GM18498 (cell line): ENCODE data around the gene JUP.
A peak's percentile ranks its signal among the peaks of the same experiment; 100 is the strongest.

Source experiments
- ATAC-seq: cut with Tn5 transposase; IDR thresholded peaks from one replicate; pipeline ENCODE4 v1.9.1; 2021; ENCODE audit warnings: mild to moderate bottlenecking, moderate library complexity; ENCODE audit not compliant: unreplicated experiment

JUP gene

GRCh38 chr17:41810659-41811548, 24.4 kb upstream of the JUP start:
- ATAC-seq, result peak; percentile 27

GRCh38 chr17:41806685-41807445, 20.4 kb upstream of the JUP start:
- ATAC-seq, result no peak

DNA sequence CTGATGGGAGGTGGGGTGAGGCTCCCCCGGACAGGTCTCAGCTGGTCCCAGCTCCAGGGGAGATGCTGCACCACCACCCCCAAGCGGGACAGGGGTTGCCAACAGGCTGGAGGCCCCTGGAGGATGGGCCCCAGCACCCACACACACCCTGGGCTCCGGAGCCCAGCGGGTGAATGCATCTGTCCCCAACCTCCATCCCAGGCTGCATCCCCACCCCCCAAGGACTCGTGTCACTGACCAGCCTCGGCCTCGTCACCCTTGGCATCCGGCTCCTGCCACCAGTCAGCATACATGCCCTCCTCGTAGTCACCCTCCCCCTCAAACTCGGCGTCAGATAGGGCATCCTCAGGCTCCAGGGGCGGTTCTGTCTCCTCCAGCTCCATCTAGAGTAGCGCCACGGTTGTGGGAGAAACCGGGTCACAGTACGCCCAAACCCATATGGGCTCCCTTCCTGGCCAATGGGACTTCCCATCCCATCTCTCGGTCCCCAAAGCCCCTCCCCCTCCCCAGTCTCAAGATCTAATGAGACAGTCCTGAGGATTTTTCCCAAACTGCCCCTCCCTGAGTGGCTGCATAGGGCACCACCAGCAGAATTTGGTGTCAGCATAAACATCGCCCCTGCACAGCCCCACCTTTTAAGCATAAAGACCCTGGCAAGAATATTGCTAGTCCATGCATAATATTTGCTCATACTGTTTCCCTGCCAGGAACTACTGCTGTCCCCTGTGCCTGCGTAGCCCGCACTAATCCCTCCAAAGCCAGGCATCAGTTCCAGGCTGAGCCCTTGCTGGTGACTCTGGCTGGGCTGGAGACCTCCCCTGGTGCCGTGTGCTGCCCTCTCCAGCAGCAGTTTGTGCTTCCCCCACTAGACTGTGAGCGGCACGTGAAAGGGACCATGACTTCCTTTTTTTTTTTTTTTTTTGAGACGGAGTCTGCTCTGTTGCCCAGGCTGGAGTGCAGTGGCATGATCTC, 16.8 kb upstream of the JUP start:
- ATAC-seq, result no peak

DNA sequence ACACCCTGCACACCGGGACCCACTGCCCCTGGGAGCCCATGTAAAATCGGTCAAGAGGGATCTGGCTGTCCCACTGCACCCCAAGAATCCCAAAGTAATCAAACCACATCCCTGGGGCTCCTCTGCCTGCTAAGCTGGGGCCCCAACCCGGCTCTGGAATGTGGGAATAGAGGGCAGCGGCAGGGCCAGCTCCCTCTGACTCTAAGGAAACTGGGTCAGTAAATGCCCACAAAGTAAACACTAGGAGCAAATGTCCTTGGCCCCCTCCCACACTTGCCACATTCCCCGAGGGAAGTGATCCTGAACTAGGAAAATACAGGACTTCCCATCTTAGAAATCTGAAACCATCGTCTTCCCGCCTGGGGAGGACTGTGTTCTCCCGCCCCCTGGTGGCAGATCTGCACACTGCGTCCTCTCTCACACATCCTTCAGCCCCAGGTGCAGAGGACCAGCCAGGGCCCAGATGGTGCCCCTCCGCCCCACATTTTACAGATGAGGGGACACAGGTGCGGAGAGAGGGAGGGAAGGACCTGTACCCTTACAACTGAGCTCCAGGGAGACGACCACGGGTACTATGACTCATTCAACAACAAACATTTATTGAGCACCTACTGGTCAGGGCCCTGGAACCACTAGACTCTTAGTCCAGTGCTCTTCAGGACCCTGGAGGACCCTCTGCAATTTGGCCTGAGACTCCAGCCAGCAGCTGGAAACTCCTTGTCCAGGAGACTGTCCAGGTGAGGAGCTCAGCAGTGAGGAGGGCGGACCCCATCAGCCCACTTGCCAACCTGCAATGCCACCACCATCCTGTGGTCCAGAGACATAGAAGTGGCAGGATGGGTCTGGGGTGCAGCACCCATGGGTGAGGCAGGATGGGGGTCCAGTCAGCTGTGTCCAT, 15.1 kb upstream of the JUP start:
- no peak for ATAC-seq

DNA sequence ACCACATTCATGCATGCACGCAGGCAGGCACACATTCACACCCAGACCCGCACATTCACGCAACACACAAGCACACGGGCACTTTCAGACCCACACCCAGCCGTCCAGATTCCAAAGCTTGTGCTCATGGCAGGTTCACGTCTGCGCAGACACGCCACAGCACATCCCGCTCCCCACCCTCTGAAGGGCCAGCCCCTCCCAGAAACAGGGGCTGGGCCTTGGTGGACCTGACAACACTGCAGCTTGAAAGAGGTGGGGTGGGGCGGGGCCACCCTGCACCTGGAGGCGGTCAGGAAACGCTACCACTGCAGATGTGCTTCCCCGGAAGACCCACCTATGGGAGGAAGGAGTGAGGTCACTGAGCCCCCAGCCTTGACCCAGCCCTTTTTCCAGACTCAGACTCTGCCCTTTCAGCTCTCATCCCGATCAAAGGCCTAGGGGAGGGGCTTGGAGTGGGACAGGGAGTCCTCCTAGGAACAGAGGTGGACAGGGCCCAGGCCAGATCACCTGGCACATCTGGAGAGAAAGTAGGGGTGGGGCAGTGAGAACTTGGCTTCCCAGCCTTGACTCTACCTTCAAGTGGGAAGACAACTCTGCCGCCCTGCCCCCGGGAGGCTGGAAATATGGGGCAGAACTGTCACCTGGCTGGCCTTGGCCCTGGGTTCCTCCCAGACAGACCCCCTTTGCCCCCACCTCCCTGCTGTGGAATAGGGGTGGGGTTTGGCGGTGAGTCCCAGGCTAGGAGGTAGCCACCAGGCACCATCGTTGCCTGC, 14.3 kb upstream of the JUP start:
- no peak for ATAC-seq

DNA sequence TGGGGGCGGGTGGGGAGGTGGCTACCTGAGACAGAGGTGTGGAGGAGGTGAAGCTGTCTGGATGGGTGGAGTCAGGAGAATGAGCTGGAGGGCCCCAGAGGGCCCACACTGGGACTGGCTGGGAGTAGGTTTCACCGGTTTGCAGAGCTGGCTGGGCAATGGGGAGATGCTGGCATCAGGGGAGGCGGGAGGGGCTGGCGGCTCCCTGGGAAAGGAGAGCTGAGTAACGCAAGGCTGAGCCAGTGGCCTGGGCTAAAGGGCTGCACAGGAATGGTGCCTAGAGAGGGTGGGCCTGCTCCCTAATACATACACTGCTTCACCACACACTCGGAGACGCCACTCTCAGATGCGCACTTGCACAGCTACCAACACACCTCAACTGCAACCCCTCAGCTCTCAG, 12.9 kb upstream of the JUP start:
- no peak for ATAC-seq

DNA sequence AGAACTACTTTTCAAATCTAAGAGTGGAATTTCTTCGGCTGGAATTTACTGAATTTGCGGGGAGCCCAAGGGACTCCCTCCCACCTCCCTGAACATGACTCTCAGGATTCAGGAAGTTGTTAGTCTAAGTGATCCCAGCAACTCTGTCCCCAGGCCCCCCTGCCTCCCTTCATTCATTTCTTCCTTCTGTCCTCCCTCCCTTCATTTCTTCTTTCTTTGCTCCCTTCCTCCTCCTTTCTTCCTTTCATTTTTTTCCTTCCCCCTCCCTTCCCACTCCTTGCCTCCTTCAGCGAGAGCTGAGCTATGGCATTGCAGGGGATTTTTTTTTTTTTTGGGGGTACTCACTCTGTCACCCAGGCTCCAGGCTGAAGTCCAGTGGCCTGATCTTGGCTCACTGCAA, 10.9 kb upstream of the JUP start:
- ATAC-seq, result no peak

DNA sequence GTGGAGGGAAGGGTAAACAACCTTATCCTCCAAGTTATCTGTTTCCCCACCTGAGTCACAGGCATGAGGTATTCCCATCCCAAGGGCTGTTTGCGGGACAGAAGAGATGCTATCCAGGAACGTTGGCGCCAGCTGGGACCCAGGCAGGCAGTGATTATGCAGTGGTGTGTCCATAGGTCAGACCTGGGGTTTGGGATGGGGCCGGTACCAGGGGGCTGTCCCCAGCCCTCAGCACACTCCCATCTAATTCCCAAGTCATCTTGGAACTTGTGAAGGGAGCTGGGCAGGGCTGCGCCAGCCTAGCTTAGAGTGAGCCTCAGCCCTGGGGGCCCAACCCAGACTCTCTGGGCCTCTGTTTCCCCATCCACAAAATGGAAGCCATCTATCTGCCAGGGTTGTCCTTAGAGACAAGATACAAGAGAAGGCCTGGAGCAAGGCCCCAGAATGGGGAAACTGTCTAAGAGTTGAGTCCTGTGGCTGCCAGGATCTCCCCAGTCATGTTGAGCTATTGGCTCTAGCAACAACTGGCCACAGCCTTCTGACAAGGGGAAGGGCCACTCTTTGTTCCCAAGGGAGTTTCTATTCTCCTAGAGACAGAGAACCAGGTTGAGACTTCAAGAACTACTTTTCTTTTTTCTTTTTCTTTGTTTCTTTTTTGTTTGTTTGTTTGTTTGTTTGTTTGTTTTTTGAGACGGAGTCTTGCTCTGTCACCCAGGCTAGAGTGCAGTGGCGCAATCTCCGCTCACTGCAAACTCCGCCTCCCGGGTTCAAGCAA, 9.8 kb upstream of the JUP start:
- ATAC-seq, result no peak

DNA sequence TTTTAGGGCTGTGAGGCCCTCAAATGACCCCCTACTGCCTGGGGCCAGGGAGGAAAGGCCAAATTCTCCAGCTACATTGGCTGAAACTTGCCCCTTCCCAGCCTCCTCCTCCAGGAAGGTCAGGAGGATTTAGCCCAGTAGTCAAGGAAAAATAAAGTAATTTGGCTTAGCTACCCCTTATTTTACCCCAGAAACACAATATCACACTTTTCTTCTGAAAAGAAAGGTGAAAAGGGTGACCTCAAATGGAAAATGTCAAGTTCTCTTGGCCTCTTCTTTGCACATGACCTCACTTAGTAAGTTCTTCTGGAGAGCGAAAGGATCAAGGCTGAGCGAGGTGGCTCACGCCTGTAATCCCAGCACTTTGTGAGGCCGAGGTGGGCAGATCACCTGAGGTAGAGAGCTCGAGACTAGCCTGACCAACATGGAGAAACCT, 8.0 kb upstream of the JUP start:
- ATAC-seq, result no peak

DNA sequence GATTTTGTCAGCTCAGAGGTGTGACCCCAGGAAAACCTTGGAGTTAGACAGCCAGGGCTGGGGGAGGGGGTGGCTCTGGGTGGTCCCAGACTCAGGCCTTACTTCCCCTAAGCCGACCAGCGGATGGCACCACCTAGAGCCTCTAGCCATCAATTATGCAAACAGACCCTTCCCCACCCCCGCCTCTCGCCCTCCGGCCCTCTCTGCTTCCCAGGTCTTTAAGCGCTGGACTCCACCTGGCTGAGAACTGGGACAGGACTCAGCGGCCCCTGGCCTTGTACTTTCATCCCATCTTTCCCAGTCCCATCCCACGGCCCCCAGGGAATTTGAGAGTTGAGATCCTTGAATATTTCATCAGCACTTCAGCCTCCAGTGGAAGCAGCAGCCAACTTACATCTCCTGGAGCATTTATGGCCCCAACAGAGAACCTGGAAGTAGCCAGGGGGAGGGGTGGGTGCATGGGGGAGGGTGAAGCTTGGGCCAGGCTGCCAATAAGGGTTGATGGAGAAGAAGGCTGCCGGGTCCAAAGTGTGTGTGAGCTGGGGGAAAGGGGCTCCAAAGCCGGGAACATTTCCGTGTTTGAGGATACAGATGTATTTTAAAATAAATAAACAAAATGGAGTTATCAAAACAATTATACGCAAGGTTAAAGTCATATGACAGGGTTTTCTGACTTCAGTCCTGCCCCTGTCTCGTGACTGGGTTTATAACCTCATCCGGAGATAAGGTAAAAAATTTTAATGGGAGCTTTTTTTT, 7.5 kb upstream of the JUP start:
- ATAC-seq, result no peak

- ATAC-seq, result no peak
Observed at GRCh38 chr17:41792845-41793783, 6.6 kb upstream of the JUP start.

DNA sequence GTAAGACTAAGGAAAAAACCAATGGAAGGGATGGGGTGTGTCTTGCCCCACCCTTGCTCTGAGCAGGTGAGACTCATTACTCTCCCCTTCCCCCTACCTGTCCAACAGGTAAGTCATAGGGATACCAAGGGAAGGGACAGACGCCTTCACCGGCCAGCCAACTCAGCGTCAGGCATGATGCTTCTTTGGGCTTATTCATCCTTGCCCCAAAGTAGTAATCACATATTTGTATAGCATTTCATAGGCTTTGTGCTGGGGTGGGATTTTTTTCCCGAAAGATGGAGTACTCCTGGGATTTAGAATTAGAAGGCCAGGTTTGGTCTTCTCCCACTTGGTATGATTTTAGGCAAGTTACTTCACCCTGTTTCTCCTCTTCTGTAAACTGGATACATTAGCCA, 509 bp upstream of the JUP start:
- no peak for ATAC-seq

DNA sequence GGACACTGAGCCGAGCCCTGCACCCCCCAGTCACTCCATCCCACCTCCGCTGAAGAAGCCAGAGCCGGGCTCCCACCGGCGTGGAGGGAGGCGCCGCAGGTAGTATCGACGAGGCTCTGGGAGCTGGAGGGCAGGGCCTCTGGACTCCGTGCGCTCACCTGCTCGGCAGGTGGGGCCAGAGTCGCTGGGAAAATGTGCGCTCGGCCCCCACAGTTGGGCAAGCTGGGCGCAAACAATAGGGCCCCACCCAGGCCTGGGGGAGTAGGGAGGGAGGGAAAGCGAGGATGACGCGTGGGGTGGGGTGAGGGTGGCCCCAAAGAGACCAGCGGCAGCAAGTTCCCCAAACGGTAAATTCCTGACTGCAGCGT, 668 bp downstream of the JUP start:
- no peak for ATAC-seq

- ATAC-seq, result no peak
Observed at GRCh38 chr17:41785091-41785858, 1.2 kb downstream of the JUP start.

GRCh38 chr17:41784207-41784744, 2.2 kb downstream of the JUP start:
- ATAC-seq, result no peak

DNA sequence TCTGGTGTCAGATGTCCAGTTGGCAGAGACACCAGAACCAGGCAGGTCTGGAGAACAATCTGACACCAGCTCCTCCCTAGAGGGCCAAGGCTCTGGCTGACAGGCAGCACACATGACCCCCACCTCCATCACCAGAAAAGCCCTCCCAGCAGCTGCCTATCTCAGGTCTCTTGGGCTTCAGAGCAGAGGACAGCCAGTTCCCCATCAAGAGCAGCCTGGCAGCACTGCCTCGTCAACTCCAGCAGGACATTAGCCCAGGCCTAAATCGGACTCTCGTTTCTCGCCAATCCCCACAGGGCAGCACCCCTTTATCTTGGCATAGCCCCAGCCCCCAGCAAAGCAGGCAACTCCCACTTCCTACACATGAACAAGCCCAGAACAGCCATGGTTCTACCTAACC, 4.4 kb downstream of the JUP start:
- no peak for ATAC-seq
